AML-193 (cell line): ENCODE data around the gene HOXD9.

Experiments
- DNase-seq, 2 experiments: peaks; one replicate each; lab custom pipeline; 2025; lab: John Stamatoyannopoulos, UW

Gene HOXD9

GRCh38 chr2:176169181-176169580 lies 46.7 kb downstream of the HOXD9 start:
- no peak for DNase-seq

- no peak for DNase-seq
Observed at GRCh38 chr2:176169711-176170110, 47.2 kb downstream of the HOXD9 start.

- DNase-seq = no peak
Observed at GRCh38 chr2:176170602-176171305, 48.2 kb downstream of the HOXD9 start.

GRCh38 chr2:176171351-176172006 lies 49.0 kb downstream of the HOXD9 start:
- DNase-seq = no peak

- no peak for DNase-seq
Observed at GRCh38 chr2:176172007-176172894, 49.7 kb downstream of the HOXD9 start.

- no peak for DNase-seq
Observed at GRCh38 chr2:176172895-176173566, 50.5 kb downstream of the HOXD9 start.

GRCh38 chr2:176173567-176174381 lies 51.3 kb downstream of the HOXD9 start:
- no peak for DNase-seq

- no peak for DNase-seq
Observed at GRCh38 chr2:176174382-176174823, 51.9 kb downstream of the HOXD9 start.
